ENCODE data around the gene ANKS1A.
"Not testable (repeated sequence)": the region's sequence is repeated elsewhere in the genome, so short reads cannot be mapped to it uniquely, and the experiment has no call there.

ANKS1A gene, protein sequence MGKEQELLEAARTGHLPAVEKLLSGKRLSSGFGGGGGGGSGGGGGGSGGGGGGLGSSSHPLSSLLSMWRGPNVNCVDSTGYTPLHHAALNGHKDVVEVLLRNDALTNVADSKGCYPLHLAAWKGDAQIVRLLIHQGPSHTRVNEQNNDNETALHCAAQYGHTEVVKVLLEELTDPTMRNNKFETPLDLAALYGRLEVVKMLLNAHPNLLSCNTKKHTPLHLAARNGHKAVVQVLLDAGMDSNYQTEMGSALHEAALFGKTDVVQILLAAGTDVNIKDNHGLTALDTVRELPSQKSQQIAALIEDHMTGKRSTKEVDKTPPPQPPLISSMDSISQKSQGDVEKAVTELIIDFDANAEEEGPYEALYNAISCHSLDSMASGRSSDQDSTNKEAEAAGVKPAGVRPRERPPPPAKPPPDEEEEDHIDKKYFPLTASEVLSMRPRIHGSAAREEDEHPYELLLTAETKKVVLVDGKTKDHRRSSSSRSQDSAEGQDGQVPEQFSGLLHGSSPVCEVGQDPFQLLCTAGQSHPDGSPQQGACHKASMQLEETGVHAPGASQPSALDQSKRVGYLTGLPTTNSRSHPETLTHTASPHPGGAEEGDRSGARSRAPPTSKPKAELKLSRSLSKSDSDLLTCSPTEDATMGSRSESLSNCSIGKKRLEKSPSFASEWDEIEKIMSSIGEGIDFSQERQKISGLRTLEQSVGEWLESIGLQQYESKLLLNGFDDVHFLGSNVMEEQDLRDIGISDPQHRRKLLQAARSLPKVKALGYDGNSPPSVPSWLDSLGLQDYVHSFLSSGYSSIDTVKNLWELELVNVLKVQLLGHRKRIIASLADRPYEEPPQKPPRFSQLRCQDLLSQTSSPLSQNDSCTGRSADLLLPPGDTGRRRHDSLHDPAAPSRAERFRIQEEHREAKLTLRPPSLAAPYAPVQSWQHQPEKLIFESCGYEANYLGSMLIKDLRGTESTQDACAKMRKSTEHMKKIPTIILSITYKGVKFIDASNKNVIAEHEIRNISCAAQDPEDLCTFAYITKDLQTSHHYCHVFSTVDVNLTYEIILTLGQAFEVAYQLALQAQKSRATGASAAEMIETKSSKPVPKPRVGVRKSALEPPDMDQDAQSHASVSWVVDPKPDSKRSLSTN

DNA sequence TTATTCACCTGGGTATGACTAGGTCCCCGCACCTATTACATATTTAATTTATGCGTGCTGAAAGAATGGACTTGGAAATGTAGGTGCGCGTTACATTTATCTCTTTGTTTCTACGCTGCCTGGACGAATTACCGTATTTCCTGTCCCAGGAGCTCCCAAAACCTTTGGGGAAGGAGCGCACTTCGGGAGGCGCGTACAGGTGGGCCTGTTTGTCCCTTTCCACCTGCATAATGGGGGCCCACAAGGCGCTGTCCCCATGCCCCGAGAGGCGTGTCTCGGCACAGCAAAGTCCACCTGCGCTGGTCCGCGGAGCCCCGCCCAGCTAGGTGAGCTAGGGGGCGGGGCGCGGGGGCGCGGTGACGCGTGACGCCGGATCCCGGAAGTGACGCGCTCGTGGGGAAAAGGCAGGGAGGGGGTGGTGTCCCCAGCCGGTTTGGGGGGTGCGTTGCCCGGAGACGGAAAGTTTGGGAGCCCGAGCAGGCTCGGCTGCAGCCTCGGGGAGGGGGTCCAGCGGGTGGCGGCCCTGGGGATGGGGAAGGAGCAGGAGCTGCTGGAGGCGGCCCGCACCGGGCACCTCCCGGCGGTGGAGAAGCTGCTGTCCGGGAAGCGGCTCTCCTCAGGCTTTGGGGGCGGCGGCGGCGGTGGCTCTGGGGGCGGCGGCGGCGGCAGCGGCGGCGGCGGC is at the start of gene ANKS1A:
Gene ANKS1A (plus strand): TSS at position 382 of the 682 bp plus-strand sequence. CDS start 148 bp downstream, at position 530.
- TF ChIP-seq, protein P1, sequence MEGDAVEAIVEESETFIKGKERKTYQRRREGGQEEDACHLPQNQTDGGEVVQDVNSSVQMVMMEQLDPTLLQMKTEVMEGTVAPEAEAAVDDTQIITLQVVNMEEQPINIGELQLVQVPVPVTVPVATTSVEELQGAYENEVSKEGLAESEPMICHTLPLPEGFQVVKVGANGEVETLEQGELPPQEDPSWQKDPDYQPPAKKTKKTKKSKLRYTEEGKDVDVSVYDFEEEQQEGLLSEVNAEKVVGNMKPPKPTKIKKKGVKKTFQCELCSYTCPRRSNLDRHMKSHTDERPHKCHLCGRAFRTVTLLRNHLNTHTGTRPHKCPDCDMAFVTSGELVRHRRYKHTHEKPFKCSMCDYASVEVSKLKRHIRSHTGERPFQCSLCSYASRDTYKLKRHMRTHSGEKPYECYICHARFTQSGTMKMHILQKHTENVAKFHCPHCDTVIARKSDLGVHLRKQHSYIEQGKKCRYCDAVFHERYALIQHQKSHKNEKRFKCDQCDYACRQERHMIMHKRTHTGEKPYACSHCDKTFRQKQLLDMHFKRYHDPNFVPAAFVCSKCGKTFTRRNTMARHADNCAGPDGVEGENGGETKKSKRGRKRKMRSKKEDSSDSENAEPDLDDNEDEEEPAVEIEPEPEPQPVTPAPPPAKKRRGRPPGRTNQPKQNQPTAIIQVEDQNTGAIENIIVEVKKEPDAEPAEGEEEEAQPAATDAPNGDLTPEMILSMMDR (IDR thresholded peaks at IDR 0.05; ENCODE audit: low read depth, low read length) = no peak
- peak within 1 kb of the TSS; percentile 96 for H3K4me3 ChIP-seq (ENCODE audit: low read depth, low read length)

DNA sequence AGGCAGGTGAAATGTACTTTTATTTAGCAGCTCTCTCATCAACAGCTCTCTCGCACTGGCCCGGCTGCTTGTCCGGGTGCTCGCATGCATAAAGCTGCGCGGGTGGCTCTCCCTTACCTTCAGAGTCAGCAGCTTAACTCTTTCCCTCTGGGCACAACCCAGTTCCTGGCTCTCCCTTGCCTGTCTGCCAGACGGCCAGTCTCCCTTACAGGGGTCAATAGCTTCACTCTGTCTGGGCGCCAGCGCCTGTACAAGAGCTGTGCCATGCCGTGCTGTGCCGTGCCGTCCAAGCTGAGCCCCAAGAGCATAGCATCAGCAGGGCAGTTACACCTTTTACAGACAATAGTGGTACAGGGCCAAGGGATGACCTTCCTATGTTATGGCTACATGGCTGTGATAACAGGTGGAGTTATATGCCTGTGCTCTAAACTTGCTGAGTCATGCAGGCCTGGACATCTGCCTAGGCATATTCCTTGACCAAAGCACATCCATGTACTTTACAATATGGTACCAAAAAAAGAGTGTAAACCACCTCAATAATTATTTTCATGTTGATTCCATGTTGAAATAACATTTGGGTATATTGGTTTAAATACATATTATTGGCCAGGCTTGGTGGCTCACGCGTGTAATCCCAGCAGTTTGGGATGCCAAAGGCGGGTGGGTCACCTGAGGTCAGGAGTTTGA is 49.2 kb upstream of the ANKS1A start:
- H3K4me3 ChIP-seq (ENCODE audit: low read depth, low read length) = no peak overlapping the region
- TF ChIP-seq, protein P1 (IDR thresholded peaks at IDR 0.05; ENCODE audit: low read depth, low read length) = no peak

DNA sequence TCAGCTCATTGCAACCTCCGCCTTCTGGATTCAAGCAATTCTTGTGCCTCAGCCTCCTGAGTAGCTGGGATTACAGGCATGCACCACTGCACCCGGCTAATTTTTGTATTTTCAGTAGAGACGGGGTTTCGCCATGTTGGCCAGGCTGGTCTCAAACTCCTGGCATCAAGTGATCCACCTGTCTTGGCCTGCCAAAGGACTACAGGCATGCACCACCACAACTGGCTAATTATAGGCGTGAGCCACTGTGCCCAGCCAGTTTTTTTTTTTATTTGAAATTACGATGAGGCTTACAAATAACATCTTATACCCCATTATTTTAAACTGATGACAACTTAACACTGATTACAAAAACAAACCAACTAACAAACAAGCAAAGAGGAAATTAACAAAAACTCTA is 40.0 kb upstream of the ANKS1A start:
- not testable (repeated sequence) for H3K4me3 ChIP-seq (ENCODE audit: low read depth, low read length)

DNA sequence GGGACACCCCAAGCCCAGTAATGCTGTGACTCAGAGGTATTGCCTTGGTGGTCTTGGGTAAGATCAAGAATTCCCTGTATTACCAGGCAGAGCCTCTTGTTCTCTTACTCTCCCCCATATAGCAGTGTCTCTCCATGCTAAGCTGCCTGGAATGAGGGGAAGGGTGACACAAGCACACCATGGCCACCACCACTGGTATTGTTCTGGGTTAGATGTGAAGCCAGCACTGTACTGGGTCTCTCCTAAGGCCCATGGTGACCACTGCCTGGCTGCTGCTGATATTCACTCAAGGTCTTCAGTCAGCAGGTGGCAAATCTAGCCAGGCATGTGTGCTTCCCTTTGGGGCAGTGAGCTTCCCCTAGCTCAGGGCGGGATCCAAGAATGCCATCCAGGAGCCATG is 37.7 kb upstream of the ANKS1A start:
- H3K4me3 ChIP-seq (ENCODE audit: low read depth, low read length) = no peak overlapping the region

DNA sequence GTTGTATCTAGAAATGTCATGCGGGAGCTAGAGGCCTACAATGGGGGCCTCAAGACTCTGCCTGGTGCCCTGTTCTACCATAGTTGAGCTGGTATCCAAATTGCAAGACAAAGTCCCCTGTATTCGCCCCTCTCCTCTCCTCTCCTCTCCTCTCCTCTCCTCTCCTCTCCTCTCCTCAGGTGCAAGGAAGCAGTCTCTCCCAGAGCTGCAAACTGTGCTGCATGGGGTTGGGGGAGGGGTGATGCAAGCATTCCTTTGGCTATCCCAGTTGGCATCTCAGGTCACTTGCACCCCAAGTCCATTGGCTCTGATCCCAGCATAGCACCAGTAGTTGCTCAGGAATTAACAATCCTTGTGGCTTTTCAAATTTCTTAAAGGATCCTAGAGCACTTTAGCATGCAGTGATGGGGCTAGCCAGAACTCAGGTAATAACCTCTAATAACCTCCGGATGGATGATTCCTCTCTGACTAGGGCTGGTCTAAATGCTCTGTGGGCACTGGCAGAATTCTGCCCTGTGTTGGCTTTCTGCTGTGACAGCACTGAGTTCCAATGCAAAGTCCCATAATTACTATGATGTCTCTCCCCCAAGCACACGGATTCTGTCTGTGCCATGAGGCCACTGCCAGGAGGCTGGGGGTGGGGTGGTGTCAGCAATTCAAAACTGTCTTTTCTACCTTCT is 36.5 kb upstream of the ANKS1A start:
- H3K4me3 ChIP-seq (ENCODE audit: low read depth, low read length) = no peak overlapping the region
- TF ChIP-seq, protein P1 (IDR thresholded peaks at IDR 0.05; ENCODE audit: low read depth, low read length) = no peak

More for the DNA sequence above, 37.7 kb upstream of the ANKS1A start:
- TF ChIP-seq, protein P1 (IDR thresholded peaks at IDR 0.05; ENCODE audit: low read depth, low read length) = no peak

DNA sequence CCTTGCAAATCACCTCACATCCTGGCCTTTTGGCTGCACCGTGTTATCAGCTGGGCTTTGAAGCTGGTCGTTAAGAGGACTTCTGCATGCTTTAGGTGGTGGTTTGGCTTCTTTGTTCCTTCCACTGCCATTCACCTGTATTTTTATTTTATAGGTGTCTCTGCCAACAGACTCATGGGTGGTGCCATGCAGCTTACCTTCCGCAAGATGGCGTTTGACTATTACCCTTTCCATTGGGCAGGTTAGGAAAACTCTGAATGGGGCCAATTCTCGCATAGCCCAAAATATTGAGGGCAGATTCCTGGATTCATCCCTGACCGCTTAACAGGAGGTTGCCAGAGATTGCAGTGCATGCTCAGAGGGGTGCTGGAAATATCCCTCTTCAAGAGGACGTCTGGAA is 33.6 kb upstream of the ANKS1A start:
- no peak overlapping the region for H3K4me3 ChIP-seq (ENCODE audit: low read depth, low read length)
- TF ChIP-seq, protein P1 (IDR thresholded peaks at IDR 0.05; ENCODE audit: low read depth, low read length) = no peak
